ENCODE measurements around the gene CEP112.

CEP112 gene

DNA sequence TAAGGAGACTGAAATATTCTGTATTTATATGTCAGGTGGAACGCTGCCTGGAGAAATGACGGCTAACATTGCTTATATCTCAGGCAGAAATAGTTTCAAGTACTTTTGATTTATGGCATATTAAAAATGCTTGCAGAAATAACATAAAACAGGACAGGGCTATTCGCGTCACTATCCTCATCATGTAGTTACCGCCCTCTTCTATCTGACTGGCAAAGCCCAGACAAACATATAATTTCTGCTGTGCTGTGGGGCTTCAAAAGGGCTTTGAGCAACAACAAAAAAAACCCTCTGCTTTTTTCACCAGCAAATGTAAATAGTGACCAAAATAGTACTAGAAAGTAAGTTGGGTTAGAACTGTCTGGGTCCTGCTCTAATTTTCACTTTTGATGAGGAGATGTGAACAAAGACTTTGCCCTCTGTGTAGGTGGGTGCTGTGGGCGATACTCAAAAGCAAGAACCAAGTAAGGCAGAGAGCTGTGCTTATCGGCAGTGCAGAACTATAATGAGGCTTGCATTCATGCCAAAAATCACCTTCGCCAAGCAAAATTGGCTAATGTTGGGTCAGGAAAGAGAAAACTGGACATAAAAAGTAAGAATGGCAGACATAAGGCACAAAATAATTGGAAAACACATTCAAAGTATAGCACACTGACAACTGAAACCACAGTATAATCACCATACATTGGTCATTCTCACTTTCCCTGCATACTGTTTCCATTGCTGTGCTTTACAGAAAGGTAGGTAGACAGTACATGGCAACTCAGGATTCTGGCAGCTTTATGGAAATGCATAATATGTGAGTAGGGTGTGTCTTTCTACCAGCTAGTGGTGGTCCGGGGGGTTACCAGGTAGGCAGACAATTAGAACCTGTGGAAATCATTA lies 479.3 kb downstream of the CEP112 start:
- DNase-seq (ENCODE audit: low read depth) = no peak
- TF ChIP-seq CTCF (conservative IDR thresholded peaks at IDR 0.05; ENCODE audit: low read depth, low read length) = no peak
- no peak overlapping the region for H3K4me3 ChIP-seq (ENCODE audit: low read length)

GRCh38 chr17:65711671-65712276 lies 480.2 kb downstream of the CEP112 start:
- DNase-seq (ENCODE audit: low read depth) = no peak
- TF ChIP-seq CTCF (conservative IDR thresholded peaks at IDR 0.05; ENCODE audit: low read depth, low read length) = no peak
- no peak overlapping the region for H3K4me3 ChIP-seq (ENCODE audit: low read length)

- H3K4me3 ChIP-seq (ENCODE audit: low read length) = no peak overlapping the region
- no peak for TF ChIP-seq CTCF (conservative IDR thresholded peaks at IDR 0.05; ENCODE audit: low read depth, low read length)
- DNase-seq (ENCODE audit: low read depth) = no peak
These were observed 484.2 kb downstream of the CEP112 start for GRCh38 chr17:65707780-65708179.

DNA sequence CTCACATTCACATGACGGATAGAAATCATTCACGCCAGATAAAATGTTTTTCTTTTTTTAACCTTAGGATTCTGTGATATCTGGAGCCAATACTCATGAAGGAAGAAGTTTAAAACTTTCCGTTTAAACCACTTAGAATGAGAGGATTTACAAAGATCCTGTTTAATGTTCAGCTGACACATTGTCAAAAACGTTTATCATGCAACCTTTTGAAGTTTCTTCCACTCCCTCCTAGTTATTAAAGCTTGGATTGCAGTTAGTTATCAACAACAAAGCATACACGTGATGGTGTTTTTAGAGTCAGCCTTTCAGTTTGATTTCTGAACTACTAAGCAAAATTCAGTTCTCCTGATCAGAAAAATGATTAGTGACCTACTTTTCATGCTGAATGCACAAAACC lies 487.2 kb downstream of the CEP112 start:
- no peak for DNase-seq (ENCODE audit: low read depth)
- no peak for TF ChIP-seq CTCF (conservative IDR thresholded peaks at IDR 0.05; ENCODE audit: low read depth, low read length)
- no peak overlapping the region for H3K4me3 ChIP-seq (ENCODE audit: low read length)

- no peak for DNase-seq (ENCODE audit: low read depth)
- TF ChIP-seq CTCF (conservative IDR thresholded peaks at IDR 0.05; ENCODE audit: low read depth, low read length) = no peak
- no peak overlapping the region for H3K4me3 ChIP-seq (ENCODE audit: low read length)
These were observed 488.0 kb downstream of the CEP112 start for GRCh38 chr17:65703891-65704290.

DNA sequence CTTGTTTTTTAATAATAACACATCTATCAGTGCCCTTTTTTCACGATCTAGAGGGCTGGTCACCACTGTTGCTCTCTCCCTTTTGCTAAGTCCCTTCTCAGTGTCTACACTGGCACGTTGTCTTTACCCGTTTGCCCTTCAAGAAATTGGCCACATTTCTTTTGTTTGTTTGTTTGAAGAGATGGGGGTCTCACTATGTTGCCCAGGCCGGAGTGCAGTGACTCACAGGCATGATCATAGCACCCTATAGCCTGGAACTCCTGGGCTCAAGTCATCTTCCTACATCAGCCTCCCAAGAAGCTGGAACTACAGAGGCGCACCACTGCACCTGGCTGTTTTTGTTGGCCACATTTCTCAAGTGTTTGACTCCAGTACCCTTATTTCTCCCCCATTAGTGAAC lies 492.5 kb downstream of the CEP112 start:
- H3K4me3 ChIP-seq (ENCODE audit: low read length) = no peak overlapping the region
- no peak for DNase-seq (ENCODE audit: low read depth)
- no peak for TF ChIP-seq CTCF (conservative IDR thresholded peaks at IDR 0.05; ENCODE audit: low read depth, low read length)

Data from retinal pigment epithelial cell (primary cell).